Measurements from ENCODE around the gene MOCS3. TPM values are rescaled to one million over a fixed set of nuclear protein-coding genes. Genes with fewer than 3 reads are reported as not detected.

MOCS3 gene
- total and polyA plus RNA-seq, 7 donors: 1.2 to 3.9 (median 3.6) TPM

GRCh38 chr20:50992336-50992732, 33.7 kb downstream of the MOCS3 start:
- DNase-seq: no peak
- intact Hi-C loops (cut with DNase I): no loop called here
- Histone ChIP-seq H3K4me1 (no peaks in the 10 kb centered on the region), H3K9me3 (no peaks in the 10 kb centered on the region), H3K27me3 (no peaks in the 10 kb centered on the region), H3K36me3 (no peaks in the 10 kb centered on the region), H3K4me3 (no peak overlapping the region), H3K27ac (no peak overlapping the region)
- WGBS, 2 donors: 65 to 68% methylated on average over 4 of the region's 4 CpGs
- TF ChIP-seq EP300 (IDR thresholded peaks at IDR 0.05) (no peak), CTCF (IDR thresholded peaks at IDR 0.05) (no peak), POLR2A (IDR thresholded peaks at IDR 0.05) (no peak), POLR2AphosphoS5 (IDR thresholded peaks at IDR 0.05) (no peak)

GRCh38 chr20:50992733-50993457, 34.3 kb downstream of the MOCS3 start:
- intact Hi-C loops (cut with DNase I): no loop called here
- Histone ChIP-seq H3K9me3 (no peaks in the 10 kb centered on the region), H3K4me1 (no peaks in the 10 kb centered on the region), H3K27me3 (no peaks in the 10 kb centered on the region), H3K4me3 (no peak overlapping the region), H3K36me3 (no peaks in the 10 kb centered on the region), H3K27ac (no peak overlapping the region)
- WGBS, 2 donors: 28 to 42% methylated on average over 13 of the region's 13 CpGs
- no peak for DNase-seq
- TF ChIP-seq CTCF (IDR thresholded peaks at IDR 0.05) (peak in 3 of 4 experiments; percentile 26 to 49 (median 44)), POLR2A (IDR thresholded peaks at IDR 0.05) (no peak), POLR2AphosphoS5 (IDR thresholded peaks at IDR 0.05) (no peak), EP300 (IDR thresholded peaks at IDR 0.05) (no peak)

- intact Hi-C loops (cut with DNase I): no loop called here
- Histone ChIP-seq H3K27me3 (peaks cover 0 to 5% (median 0%) of the 10 kb centered on the region in 3 donors), H3K27ac (no peak overlapping the region), H3K9me3 (no peaks in the 10 kb centered on the region), H3K4me3 (no peak overlapping the region), H3K36me3 (no peaks in the 10 kb centered on the region), H3K4me1 (no peaks in the 10 kb centered on the region)
- DNase-seq: no peak
- TF ChIP-seq POLR2A (IDR thresholded peaks at IDR 0.05) (no peak), EP300 (IDR thresholded peaks at IDR 0.05) (no peak), CTCF (IDR thresholded peaks at IDR 0.05) (no peak), POLR2AphosphoS5 (IDR thresholded peaks at IDR 0.05) (no peak)
- 81 to 83% methylated on average over 9 of the region's 9 CpGs for WGBS, 2 donors
Observed at GRCh38 chr20:50993876-50994275, 35.3 kb downstream of the MOCS3 start.

GRCh38 chr20:50995506-50995905, 36.9 kb downstream of the MOCS3 start:
- WGBS, 2 donors: 79 to 85% methylated on average over 5 of the region's 5 CpGs
- Histone ChIP-seq H3K27me3 (peaks cover 0 to 5% (median 0%) of the 10 kb centered on the region in 3 donors), H3K4me3 (no peak overlapping the region), H3K36me3 (no peaks in the 10 kb centered on the region), H3K4me1 (no peaks in the 10 kb centered on the region), H3K9me3 (no peaks in the 10 kb centered on the region), H3K27ac (no peak overlapping the region)
- intact Hi-C loops (cut with DNase I): no loop called here
- no peak for DNase-seq
- TF ChIP-seq POLR2A (IDR thresholded peaks at IDR 0.05) (no peak), CTCF (IDR thresholded peaks at IDR 0.05) (no peak), EP300 (IDR thresholded peaks at IDR 0.05) (no peak), POLR2AphosphoS5 (IDR thresholded peaks at IDR 0.05) (no peak)

Measured in sigmoid colon (tissue), 7 donors.